OCI-M1 (cell line): ENCODE data around the gene MGLL.
A peak's percentile ranks its signal among the peaks of the same experiment; 100 is the strongest.

ENCODE experiments used
- DNase-seq: peaks from one replicate; lab custom pipeline; 2025; lab: John Stamatoyannopoulos, UW

The MGLL gene

GRCh38 chr3:127773752-127774395 lies 48.4 kb downstream of the MGLL start:
- DNase-seq = no peak

GRCh38 chr3:127772827-127773751 lies 49.2 kb downstream of the MGLL start:
- no peak for DNase-seq

- no peak for DNase-seq
These were observed 50.0 kb downstream of the MGLL start for GRCh38 chr3:127772273-127772672.

- no peak for DNase-seq
These were observed 50.6 kb downstream of the MGLL start for GRCh38 chr3:127771746-127772145.

GRCh38 chr3:127770671-127771355 lies 51.5 kb downstream of the MGLL start:
- DNase-seq = peak; percentile 58

- DNase-seq = no peak
These were observed 52.8 kb downstream of the MGLL start for GRCh38 chr3:127769284-127770081.

GRCh38 chr3:127768346-127769008 lies 53.8 kb downstream of the MGLL start:
- DNase-seq = no peak

GRCh38 chr3:127767126-127767525 lies 55.2 kb downstream of the MGLL start:
- no peak for DNase-seq

GRCh38 chr3:127765735-127766134 lies 56.6 kb downstream of the MGLL start:
- no peak for DNase-seq

GRCh38 chr3:127764841-127765362 lies 57.4 kb downstream of the MGLL start:
- no peak for DNase-seq

GRCh38 chr3:127764301-127764700 lies 58.0 kb downstream of the MGLL start:
- DNase-seq = no peak

- DNase-seq = no peak
These were observed 58.5 kb downstream of the MGLL start for GRCh38 chr3:127763816-127764215.

- no peak for DNase-seq
These were observed 59.0 kb downstream of the MGLL start for GRCh38 chr3:127763337-127763736.

- DNase-seq = no peak
These were observed 59.6 kb downstream of the MGLL start for GRCh38 chr3:127762787-127763105.

GRCh38 chr3:127762077-127762786 lies 60.1 kb downstream of the MGLL start:
- no peak for DNase-seq

- no peak for DNase-seq
These were observed 60.9 kb downstream of the MGLL start for GRCh38 chr3:127761441-127761801.

GRCh38 chr3:127760791-127761440 lies 61.4 kb downstream of the MGLL start:
- no peak for DNase-seq

GRCh38 chr3:127760361-127760760 lies 62.0 kb downstream of the MGLL start:
- DNase-seq = no peak

GRCh38 chr3:127759826-127760225 lies 62.5 kb downstream of the MGLL start:
- no peak for DNase-seq

- DNase-seq = no peak
These were observed 64.3 kb downstream of the MGLL start for GRCh38 chr3:127758013-127758412.
